GM12872 (cell line): Measurements from ENCODE around the gene TMEM272.

Experiments
- TF ChIP-seq, protein P1 (sequence below): IDR thresholded peaks from 3 replicates; pipeline ENCODE4 v1.5.1; 2011; ENCODE audit warnings: low read depth, mild to moderate bottlenecking, low read length, moderate library complexity; ENCODE audit not compliant: insufficient read depth

Gene TMEM272

DNA sequence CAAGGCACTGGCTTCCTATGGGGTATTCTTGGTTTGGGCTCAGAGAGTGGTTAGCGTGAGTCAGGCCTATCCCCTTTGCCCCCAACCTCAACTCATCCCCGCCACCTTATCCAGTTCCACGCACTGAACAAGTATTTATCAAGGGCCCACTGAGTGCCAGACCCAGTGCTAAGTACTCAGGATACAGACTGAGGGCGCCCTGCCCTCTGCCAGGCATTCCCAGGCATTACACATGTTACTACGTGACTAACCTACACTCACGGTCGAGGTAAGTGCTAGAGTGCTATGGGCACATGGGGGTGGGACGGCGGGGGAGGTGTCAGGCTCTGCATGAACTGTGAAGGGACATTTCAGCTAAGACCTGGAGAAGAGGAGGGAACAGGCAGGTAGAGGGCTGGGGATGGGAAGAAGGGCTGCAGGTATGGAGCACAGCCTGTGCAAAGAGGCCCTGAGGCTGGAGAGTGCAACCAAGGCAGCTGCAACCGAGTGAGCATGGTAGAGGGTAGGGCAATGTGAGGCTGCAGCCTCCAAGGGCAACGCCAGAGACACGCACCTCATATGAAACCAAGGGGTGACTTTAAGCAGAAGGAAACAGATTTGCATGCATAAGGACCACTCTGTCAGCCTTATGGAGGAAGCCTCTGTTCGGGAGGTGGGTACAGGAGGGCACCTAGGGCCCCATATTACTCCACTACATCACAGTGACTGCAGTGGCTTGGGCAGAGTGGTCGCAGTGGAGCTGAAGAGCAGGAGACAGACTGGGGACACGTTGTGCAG, 63.5 kb downstream of the TMEM272 start:
- TF ChIP-seq, protein P1, sequence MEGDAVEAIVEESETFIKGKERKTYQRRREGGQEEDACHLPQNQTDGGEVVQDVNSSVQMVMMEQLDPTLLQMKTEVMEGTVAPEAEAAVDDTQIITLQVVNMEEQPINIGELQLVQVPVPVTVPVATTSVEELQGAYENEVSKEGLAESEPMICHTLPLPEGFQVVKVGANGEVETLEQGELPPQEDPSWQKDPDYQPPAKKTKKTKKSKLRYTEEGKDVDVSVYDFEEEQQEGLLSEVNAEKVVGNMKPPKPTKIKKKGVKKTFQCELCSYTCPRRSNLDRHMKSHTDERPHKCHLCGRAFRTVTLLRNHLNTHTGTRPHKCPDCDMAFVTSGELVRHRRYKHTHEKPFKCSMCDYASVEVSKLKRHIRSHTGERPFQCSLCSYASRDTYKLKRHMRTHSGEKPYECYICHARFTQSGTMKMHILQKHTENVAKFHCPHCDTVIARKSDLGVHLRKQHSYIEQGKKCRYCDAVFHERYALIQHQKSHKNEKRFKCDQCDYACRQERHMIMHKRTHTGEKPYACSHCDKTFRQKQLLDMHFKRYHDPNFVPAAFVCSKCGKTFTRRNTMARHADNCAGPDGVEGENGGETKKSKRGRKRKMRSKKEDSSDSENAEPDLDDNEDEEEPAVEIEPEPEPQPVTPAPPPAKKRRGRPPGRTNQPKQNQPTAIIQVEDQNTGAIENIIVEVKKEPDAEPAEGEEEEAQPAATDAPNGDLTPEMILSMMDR: peak; percentile 36; the same call in 2 of the 3 replicates

DNA sequence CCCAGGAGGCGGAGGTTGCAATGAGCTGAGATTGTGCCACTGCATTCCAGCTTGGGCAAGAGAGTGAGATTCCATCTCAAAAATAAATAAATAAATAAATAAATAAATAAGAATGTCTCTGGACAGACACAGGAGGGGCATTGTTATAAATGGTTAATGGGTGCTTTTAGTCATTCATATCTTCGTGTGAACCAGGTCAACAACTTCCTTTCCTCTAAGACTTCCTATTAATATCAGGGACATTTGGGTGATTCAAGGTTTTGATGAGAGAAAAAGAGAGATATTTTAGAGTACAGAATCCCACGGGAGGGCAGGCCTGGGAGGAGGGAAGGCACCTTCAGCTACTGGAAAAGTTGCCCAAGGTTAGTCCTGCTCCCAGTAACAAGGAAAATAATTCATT, 64.9 kb downstream of the TMEM272 start:
- TF ChIP-seq, protein P1: no peak

DNA sequence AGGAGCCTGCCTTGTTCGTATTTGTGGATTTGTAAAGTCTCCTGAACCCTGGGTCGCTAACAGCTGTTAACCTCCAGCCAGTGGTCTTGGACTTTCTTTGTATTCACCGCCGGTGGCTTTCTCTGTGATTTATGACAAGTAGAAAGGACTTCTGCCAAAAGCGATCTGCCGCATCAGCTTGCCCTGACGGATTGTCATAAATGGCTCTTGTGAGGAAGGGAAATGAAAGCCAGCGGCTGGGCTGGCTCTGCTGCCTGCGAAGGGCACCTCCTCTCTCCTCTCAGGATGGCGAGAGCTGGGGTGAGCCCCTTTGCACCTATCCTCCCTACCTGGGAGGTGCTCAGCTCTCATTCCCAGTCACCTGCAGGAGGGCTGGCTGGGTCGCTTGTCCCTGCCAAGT, 66.6 kb downstream of the TMEM272 start:
- TF ChIP-seq, protein P1: no peak

DNA sequence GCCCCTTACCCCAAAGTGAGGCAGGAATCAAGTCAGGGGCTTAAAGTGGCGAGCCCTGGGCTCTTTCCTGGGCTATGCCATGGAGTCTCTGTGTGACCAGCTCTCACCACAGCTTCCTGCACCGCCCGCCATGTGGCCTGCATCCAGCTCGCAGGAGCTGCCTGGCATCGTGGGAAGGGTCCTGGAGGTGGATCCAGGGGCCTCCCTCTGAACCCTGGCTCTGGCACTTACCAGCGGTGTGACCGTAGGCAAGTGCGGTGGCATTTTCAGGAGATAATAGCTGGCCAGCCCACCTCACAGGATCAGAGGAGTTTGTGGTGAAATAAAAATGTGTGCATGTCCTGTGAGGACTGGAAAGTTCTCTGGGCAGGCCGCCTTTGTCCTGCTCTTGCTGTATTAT, 67.1 kb downstream of the TMEM272 start:
- TF ChIP-seq, protein P1: no peak

DNA sequence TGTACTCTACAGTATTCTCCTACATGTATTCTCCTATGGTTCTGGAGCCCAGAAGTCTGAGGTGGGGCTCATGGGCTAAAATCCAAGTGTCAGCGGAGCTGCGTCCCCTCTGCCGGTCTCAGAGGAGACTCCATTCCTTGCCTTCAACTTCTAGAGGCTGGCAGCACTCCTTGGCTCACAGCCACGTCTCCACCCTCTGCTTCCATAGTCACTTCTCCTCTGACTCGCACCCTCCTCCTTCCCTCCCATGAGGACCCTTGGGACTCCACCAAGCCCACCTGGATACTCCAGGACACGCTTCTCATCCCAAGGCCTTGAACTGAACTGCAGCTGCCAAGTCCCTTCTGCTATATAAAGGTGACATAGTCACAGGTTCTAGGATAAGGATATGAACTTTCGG, 68.8 kb downstream of the TMEM272 start:
- TF ChIP-seq, protein P1: no peak

DNA sequence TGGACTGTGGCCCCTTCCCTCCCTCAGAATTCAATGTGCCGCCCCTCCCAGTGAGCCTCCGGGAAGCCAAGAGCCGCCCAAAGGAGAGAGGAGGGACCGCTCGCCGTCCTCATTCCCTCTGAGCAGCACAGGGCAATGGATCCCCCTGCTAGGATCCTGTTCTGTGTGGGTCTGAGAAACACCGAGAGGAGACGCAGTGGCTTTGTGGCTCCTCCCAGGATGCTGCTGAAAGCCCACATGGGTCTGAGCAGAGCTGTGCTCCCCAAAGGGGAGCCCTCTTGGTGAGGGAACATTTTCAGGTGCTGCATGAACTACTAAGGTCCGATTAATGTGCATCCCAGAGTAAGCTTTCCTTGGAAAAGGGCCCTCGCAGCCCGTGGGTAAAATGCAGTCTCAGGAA, 71.5 kb downstream of the TMEM272 start:
- TF ChIP-seq, protein P1: no peak

DNA sequence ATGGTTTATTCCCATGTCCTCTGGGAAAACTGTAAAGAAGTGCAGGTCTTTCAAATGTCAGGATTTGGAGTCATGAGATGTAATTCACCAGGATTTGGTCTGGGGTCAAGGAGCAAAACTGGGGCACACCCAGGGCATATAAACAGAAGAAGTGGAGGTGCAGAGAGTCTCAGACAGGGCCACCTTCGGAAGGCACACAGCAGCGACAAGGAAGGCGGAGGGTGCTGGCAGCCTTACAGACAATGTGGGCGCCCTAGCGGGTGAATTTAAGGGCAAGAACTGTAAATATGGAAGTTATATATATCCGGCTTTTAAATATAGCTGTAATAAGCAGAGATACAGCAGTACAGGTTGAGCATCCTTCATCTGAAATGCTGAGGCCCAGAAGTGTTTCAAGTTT, 72.2 kb downstream of the TMEM272 start:
- TF ChIP-seq, protein P1: no peak

DNA sequence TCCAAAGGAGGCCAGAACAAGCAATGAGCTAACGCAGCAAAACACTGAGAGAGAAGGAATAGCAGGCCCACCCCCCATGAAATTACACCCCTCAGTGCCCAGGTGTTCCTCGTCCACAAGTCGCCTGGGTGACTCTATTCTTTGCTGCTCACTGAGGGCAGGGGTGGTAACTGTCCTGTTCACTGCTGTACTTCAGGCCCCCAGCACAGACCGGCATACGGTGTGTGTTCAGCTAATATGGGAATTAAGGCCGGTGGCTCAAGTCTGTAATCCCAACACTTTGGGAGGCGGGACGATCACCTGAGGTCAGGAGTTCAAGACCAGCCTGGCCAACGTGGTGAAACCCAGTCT, 72.9 kb downstream of the TMEM272 start:
- TF ChIP-seq, protein P1: no peak
